ENCODE results near the gene CASP12.

Gene CASP12

GRCh38 chr11:104843150-104843836 lies 55.0 kb downstream of the CASP12 start:
- in situ Hi-C loops (cut with HindIII; ENCODE audit: low sequenced_read_pairs): no loop called here
- no peak for TF ChIP-seq CTCF (IDR thresholded peaks at IDR 0.05; ENCODE audit: low read depth, low read length, missing control alignments)
- no peak for DNase-seq (ENCODE audit: low read depth)
- no peak overlapping the region for H3K4me3 ChIP-seq (ENCODE audit: low read depth, low read length)

- in situ Hi-C loops (cut with HindIII; ENCODE audit: low sequenced_read_pairs): no loop called here
- no peak for TF ChIP-seq CTCF (IDR thresholded peaks at IDR 0.05; ENCODE audit: low read depth, low read length, missing control alignments)
- H3K4me3 ChIP-seq (ENCODE audit: low read depth, low read length): no peak overlapping the region
- DNase-seq (ENCODE audit: low read depth): no peak
Observed at GRCh38 chr11:104841973-104842525, 56.2 kb downstream of the CASP12 start.

DNA sequence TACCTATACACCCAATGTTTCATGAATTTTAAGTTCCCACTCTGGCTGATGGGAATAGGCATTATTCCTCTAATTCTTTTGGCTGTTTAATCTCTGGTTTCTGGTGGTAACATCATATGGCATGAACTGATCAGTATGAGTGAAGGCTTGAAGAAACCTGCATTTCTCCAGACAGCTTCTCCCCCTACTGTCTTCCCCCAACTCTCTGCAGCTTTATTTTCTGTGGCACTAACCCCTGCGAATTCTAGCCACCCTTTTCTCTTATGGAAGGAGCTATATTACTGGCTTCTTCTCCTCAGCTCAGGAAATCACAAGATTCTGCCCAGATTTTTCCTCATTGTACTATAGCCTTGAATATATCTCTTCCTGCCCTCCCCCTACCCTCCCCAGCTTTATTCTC lies 57.1 kb downstream of the CASP12 start:
- no peak for DNase-seq (ENCODE audit: low read depth)
- H3K4me3 ChIP-seq (ENCODE audit: low read depth, low read length): no peak overlapping the region
- no peak for TF ChIP-seq CTCF (IDR thresholded peaks at IDR 0.05; ENCODE audit: low read depth, low read length, missing control alignments)
- in situ Hi-C loops (cut with HindIII; ENCODE audit: low sequenced_read_pairs): no loop called here

GRCh38 chr11:104837969-104838639 lies 60.2 kb downstream of the CASP12 start:
- in situ Hi-C loops (cut with HindIII; ENCODE audit: low sequenced_read_pairs): no loop called here
- H3K4me3 ChIP-seq (ENCODE audit: low read depth, low read length): no peak overlapping the region
- TF ChIP-seq CTCF (IDR thresholded peaks at IDR 0.05; ENCODE audit: low read depth, low read length, missing control alignments): no peak
- no peak for DNase-seq (ENCODE audit: low read depth)

DNA sequence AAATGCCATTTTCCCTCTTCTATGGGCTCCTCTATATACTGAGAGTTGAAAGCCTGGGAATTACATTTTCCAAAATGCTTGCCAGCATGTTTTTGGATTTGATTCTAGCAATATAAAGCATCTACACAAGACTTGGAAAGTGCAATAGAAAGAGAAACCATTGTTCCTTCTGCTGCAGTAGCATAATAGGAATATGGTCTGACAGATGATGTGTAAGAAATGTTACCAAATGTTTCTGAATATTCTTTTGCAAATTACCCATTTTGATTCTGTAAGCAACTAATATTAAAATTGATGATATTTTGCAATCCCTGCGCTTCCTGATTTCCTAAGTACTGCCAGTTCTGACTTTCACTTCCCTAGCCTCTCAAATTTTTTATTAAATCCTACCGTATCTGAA lies 61.6 kb downstream of the CASP12 start:
- H3K4me3 ChIP-seq (ENCODE audit: low read depth, low read length): no peak overlapping the region
- DNase-seq (ENCODE audit: low read depth): no peak
- TF ChIP-seq CTCF (IDR thresholded peaks at IDR 0.05; ENCODE audit: low read depth, low read length, missing control alignments): no peak
- in situ Hi-C loops (cut with HindIII; ENCODE audit: low sequenced_read_pairs): no loop called here
